Glomerular visceral epithelial cell (primary cell): Measurements from ENCODE around the gene TMED7.
"Not testable (repeated sequence)": the region's sequence is repeated elsewhere in the genome, so short reads cannot be mapped to it uniquely, and the experiment has no call there.

Experiments
- DNase-seq: peaks from one replicate; pipeline ENCODE4 v3.0.0-alpha.2; 2016; ENCODE audit errors: extremely low spot score

The TMED7 gene

GRCh38 chr5:115625579-115626444, at the start of gene TMED7:
TMED7 (minus strand) TSS chr5:115626036; CDS start chr5:115625792, 244 bp downstream.
- DNase-seq, result peak; percentile 99

GRCh38 chr5:115674782-115675181, 48.9 kb upstream of the TMED7 start:
- DNase-seq, result not testable (repeated sequence)

- DNase-seq, result no peak
Measured at GRCh38 chr5:115673596-115673995, 47.8 kb upstream of the TMED7 start.

GRCh38 chr5:115671939-115672338, 46.1 kb upstream of the TMED7 start:
- DNase-seq, result no peak

- no peak for DNase-seq
Measured at GRCh38 chr5:115666023-115666422, 40.2 kb upstream of the TMED7 start.

GRCh38 chr5:115661563-115661962, 35.7 kb upstream of the TMED7 start:
- DNase-seq, result no peak

- no peak for DNase-seq
Measured at GRCh38 chr5:115661101-115661500, 35.3 kb upstream of the TMED7 start.

GRCh38 chr5:115657881-115658233, 32.0 kb upstream of the TMED7 start:
- DNase-seq, result peak; percentile 63

- no peak for DNase-seq
Measured at GRCh38 chr5:115657125-115657880, 31.5 kb upstream of the TMED7 start.

GRCh38 chr5:115656404-115656803, 30.6 kb upstream of the TMED7 start:
- no peak for DNase-seq

- DNase-seq, result no peak
Measured at GRCh38 chr5:115655994-115656393, 30.2 kb upstream of the TMED7 start.

- no peak for DNase-seq
Measured at GRCh38 chr5:115649541-115649940, 23.7 kb upstream of the TMED7 start.

GRCh38 chr5:115648056-115648455, 22.2 kb upstream of the TMED7 start:
- no peak for DNase-seq

- DNase-seq, result not testable (repeated sequence)
Measured at GRCh38 chr5:115645386-115645785, 19.6 kb upstream of the TMED7 start.

GRCh38 chr5:115644046-115644445, 18.2 kb upstream of the TMED7 start:
- DNase-seq, result no peak

GRCh38 chr5:115641948-115642347, 16.1 kb upstream of the TMED7 start:
- DNase-seq, result no peak

- no peak for DNase-seq
Measured at GRCh38 chr5:115640274-115640673, 14.4 kb upstream of the TMED7 start.

- DNase-seq, result no peak
Measured at GRCh38 chr5:115639377-115639776, 13.5 kb upstream of the TMED7 start.

- no peak for DNase-seq
Measured at GRCh38 chr5:115637507-115637906, 11.7 kb upstream of the TMED7 start.

- DNase-seq, result no peak
Measured at GRCh38 chr5:115636008-115636407, 10.2 kb upstream of the TMED7 start.

- DNase-seq, result peak; percentile 85
Measured at GRCh38 chr5:115634343-115635132, 8.7 kb upstream of the TMED7 start.

- DNase-seq, result no peak
Measured at GRCh38 chr5:115629903-115630302, 4.1 kb upstream of the TMED7 start.
